Gastroesophageal sphincter (tissue), 3 donors: ENCODE results near the gene EEFSEC.

Experiments used
- CTCF ChIP-seq, 4 experiments: fragments of 200-600 bp in 2 of 4; fragments of 450-650 bp in 2 of 4; sonication (generic) in 1 of 4; IDR thresholded peaks; one replicate each; pipeline ENCODE4 v1.5.1; 2017 to 2019; ENCODE audit warnings: antibody characterized with exemption in 4 of 4, mild to moderate bottlenecking in 2 of 4, moderate library complexity in 2 of 4
- EP300 ChIP-seq: sonication (generic); formaldehyde crosslinking; IDR thresholded peaks from one replicate; pipeline ENCODE4 v1.6.1; 2017; ENCODE audit warnings: antibody characterized with exemption, mild to moderate bottlenecking
- POLR2A ChIP-seq, 2 donors: fragments of 450-650 bp; IDR thresholded peaks; one replicate each; pipeline ENCODE4 v1.6.1; 2017; ENCODE audit warnings: antibody characterized with exemption in 2 of 2, mild to moderate bottlenecking in 2 of 2, moderate library complexity in 1 of 2
- POLR2AphosphoS5 ChIP-seq: sonication (generic); formaldehyde crosslinking; IDR thresholded peaks from one replicate; pipeline ENCODE4 v1.6.1; 2017; ENCODE audit warnings: antibody characterized with exemption

DNA sequence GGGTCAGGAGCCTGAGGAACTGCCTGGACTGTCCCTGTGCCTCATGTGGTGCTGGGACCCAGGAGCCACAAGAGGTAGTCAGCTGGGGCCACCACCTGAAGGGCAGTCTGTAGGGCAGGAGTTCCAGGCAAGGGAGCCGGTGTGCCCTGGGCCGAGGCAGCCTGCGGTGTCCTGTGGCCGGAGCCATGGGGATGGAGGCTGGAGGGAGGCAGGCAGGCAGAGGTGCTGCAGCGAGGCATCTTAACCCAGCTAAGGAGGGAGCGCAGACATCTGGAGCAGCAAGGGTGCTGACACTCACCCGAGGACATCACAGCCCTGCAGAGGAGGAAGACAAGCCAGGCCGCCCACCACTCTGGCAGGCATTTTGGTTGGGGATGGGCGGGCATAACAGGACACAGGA lies 235.7 kb downstream of the EEFSEC start:
- TF ChIP-seq CTCF (IDR thresholded peaks at IDR 0.05): no peak
- no peak for TF ChIP-seq POLR2A (IDR thresholded peaks at IDR 0.05)
- no peak for TF ChIP-seq EP300
- no peak for TF ChIP-seq POLR2AphosphoS5
